CD4-positive, alpha-beta T cell (primary cell): ENCODE results near the gene SLC9A4. TPM values are rescaled to one million over a fixed set of nuclear protein-coding genes. Genes with fewer than 3 reads are reported as not detected.

Experiments used
- ATAC-seq: fragments of 200-7000 bp; cut with Tn5 transposase; one replicate; pipeline ENCODE4 v1.10.0; 2022; ENCODE audit warnings: mild to moderate bottlenecking; ENCODE audit not compliant: poor library complexity
- CTCF ChIA-PET: fragments of 350-600 bp; sonication (Branson Sonifier 250); formaldehyde crosslinking; loops from one replicate; lab custom pipeline; 2021; ENCODE audit warnings: antibody characterized with exemption, inconsistent platforms; lab: Charles Lee
- POLR2A ChIA-PET: fragments of 350-600 bp; sonication (Branson Sonifier 250); formaldehyde crosslinking; loops from one replicate; lab custom pipeline; 2021; ENCODE audit warnings: antibody characterized with exemption, inconsistent platforms; lab: Charles Lee
- DNase-seq, 14 experiments: peaks; one replicate each; pipeline ENCODE4 v3.0.0-alpha.2; 2013 to 2020; ENCODE audit warnings: mixed read lengths in 2 of 14
- H3K27ac ChIP-seq, 2 donors: one replicate each; pipeline versions ENCODE4 v1.5.1 to v1.7.0; 2013; ENCODE audit warnings: low read length in 2 of 2, low read depth in 1 of 2, mild to moderate bottlenecking in 1 of 2
- H3K27me3 ChIP-seq, 2 experiments: 1 replicate in 1 of 2; 2 replicates in 1 of 2; pipeline versions ENCODE4 v1.6.1 to v1.7.0; 2013; ENCODE audit warnings: low read length in 2 of 2, control low read depth in 1 of 2, mild to moderate bottlenecking in 1 of 2, moderate library complexity in 1 of 2; ENCODE audit not compliant: insufficient read depth in 2 of 2, control insufficient read depth in 1 of 2
- H3K36me3 ChIP-seq: one replicate; pipeline ENCODE4 v1.6.1; 2013; ENCODE audit warnings: low read length, control low read depth; ENCODE audit not compliant: insufficient read depth
- H3K4me1 ChIP-seq: one replicate; pipeline ENCODE4 v1.6.1; 2013; ENCODE audit warnings: low read length, control low read depth; ENCODE audit not compliant: insufficient read depth
- H3K4me3 ChIP-seq: one replicate; pipeline ENCODE4 v1.5.1; 2013; ENCODE audit warnings: mild to moderate bottlenecking, low read length, moderate library complexity
- H3K9me3 ChIP-seq, 2 experiments: 1 replicate in 1 of 2; 2 replicates in 1 of 2; pipeline versions ENCODE4 v1.6.1 to v1.7.0; 2013; ENCODE audit warnings: low read length in 2 of 2, mild to moderate bottlenecking in 2 of 2, control low read depth in 1 of 2, moderate library complexity in 1 of 2; ENCODE audit not compliant: control insufficient read depth in 1 of 2, insufficient read depth in 1 of 2
- H3K27ac Mint-ChIP-seq: one replicate; pipeline ENCODE4 v1.8.0; 2020; ENCODE audit warnings: mixed read lengths
- H3K27me3 Mint-ChIP-seq: one replicate; pipeline ENCODE4 v1.8.0; 2021; ENCODE audit warnings: mixed read lengths
- H3K36me3 Mint-ChIP-seq: one replicate; pipeline ENCODE4 v1.8.0; 2021; ENCODE audit warnings: low read depth, mixed read lengths
- H3K4me1 Mint-ChIP-seq: one replicate; pipeline ENCODE4 v1.8.0; 2021; ENCODE audit warnings: low read depth, mixed read lengths
- H3K4me3 Mint-ChIP-seq: one replicate; pipeline ENCODE4 v1.8.0; 2020; ENCODE audit warnings: mild to moderate bottlenecking, mixed read lengths
- H3K9me3 Mint-ChIP-seq: one replicate; pipeline ENCODE4 v1.8.0; 2020; ENCODE audit warnings: mixed read lengths
- intact Hi-C, 2 experiments: fragments of 100-400 bp; cut with DNase I in 1 of 2; cut with micrococcal nuclease in 1 of 2; formaldehyde crosslinking; loops; one replicate each; pipeline versions ENCODE4 v1.15.1 to v1.9.0; 2023 to 2025; cut with DNase I, micrococcal nuclease
- total RNA-seq, 174 experiments: library from RNA in 2 of 174; stranded (reverse) in 2 of 174; gene quantifications; one replicate each; pipeline ENCODE4 v1.2.3 and lab custom pipeline; 2021 to 2026
- TF ChIP-seq, protein P1 (sequence below): fragments of 200-600 bp; IDR thresholded peaks from one replicate; pipeline ENCODE4 v1.8.0; 2022; ENCODE audit warnings: antibody characterized with exemption, mild to moderate bottlenecking

Gene SLC9A4
- total RNA-seq, 2 experiments from 2014 or later: not detected

DNA sequence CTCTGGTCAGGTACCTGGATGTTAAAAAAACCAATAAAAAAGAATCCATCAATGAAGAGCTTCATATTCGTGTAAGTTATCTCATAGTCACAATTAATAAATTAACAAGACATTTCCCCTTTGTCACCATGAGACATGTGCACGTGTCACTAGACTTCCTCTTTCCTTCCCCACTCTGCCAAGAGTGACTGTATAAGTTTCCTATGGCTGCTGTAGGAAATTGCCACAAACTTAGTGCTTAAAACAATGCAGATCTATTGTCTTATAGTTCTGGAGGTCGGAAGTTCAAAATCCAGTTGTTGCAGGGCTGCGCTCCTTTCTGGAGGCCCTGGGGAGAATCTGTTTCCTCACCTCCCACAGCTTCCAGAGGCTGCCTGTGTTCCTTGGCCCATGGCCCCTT, 35.8 kb downstream of the SLC9A4 start:
- Mint-ChIP-seq H3K27me3 (peaks cover 48% of the 10 kb centered on the region), H3K4me1 (no peaks in the 10 kb centered on the region), H3K4me3 (no peak overlapping the region), H3K36me3 (no peaks in the 10 kb centered on the region), H3K9me3 (no peaks in the 10 kb centered on the region), H3K27ac (no peak overlapping the region)
- intact Hi-C loops: no loop called here
- H3K27me3 ChIP-seq: peaks cover 8% of the 10 kb centered on the region in 2 experiments
- no peak overlapping the region for H3K4me3 ChIP-seq
- no peaks in the 10 kb centered on the region for H3K9me3 ChIP-seq
- no peaks in the 10 kb centered on the region for H3K36me3 ChIP-seq
- ChIA-PET CTCF (interaction anchor here (1.4 kb wide), 1 partner anchor 21 kb away, joined by 3 read pairs; no protein-coding TSS in a partner anchor), POLR2A (no interaction called here)
- TF ChIP-seq, protein P1, sequence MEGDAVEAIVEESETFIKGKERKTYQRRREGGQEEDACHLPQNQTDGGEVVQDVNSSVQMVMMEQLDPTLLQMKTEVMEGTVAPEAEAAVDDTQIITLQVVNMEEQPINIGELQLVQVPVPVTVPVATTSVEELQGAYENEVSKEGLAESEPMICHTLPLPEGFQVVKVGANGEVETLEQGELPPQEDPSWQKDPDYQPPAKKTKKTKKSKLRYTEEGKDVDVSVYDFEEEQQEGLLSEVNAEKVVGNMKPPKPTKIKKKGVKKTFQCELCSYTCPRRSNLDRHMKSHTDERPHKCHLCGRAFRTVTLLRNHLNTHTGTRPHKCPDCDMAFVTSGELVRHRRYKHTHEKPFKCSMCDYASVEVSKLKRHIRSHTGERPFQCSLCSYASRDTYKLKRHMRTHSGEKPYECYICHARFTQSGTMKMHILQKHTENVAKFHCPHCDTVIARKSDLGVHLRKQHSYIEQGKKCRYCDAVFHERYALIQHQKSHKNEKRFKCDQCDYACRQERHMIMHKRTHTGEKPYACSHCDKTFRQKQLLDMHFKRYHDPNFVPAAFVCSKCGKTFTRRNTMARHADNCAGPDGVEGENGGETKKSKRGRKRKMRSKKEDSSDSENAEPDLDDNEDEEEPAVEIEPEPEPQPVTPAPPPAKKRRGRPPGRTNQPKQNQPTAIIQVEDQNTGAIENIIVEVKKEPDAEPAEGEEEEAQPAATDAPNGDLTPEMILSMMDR: no peak
- ATAC-seq: no peak
- DNase-seq: peak in 3 of 14 experiments; percentile 9 to 50 (median 43)
- no peaks in the 10 kb centered on the region for H3K4me1 ChIP-seq
- H3K27ac ChIP-seq: no peak overlapping the region

GRCh38 chr2:102509749-102510148, 36.7 kb downstream of the SLC9A4 start:
- no peak overlapping the region for H3K4me3 ChIP-seq
- ATAC-seq (no peak), DNase-seq (peak in 2 of 14 experiments; percentile 45 to 57)
- no peaks in the 10 kb centered on the region for H3K4me1 Mint-ChIP-seq
- no peaks in the 10 kb centered on the region for H3K9me3 ChIP-seq
- TF ChIP-seq, protein P1: no peak
- no peaks in the 10 kb centered on the region for H3K9me3 Mint-ChIP-seq
- ChIA-PET CTCF (interaction anchor here (1.4 kb wide), 1 partner anchor 21 kb away, joined by 3 read pairs; no protein-coding TSS in a partner anchor), POLR2A (no interaction called here)
- no peaks in the 10 kb centered on the region for H3K36me3 Mint-ChIP-seq
- intact Hi-C loops: no loop called here
- H3K27ac ChIP-seq: no peak overlapping the region
- H3K36me3 ChIP-seq: no peaks in the 10 kb centered on the region
- H3K27ac Mint-ChIP-seq: no peak overlapping the region
- no peak overlapping the region for H3K4me3 Mint-ChIP-seq
- H3K27me3 ChIP-seq: peaks cover 8% of the 10 kb centered on the region in 2 experiments
- H3K27me3 Mint-ChIP-seq: peaks cover 42% of the 10 kb centered on the region
- H3K4me1 ChIP-seq: no peaks in the 10 kb centered on the region

GRCh38 chr2:102510791-102511575, 38.0 kb downstream of the SLC9A4 start:
- H3K27ac Mint-ChIP-seq: no peak overlapping the region
- ChIA-PET POLR2A (no interaction called here), CTCF (no interaction called here)

More at GRCh38 chr2:102510791-102511575, 38.0 kb downstream of the SLC9A4 start:
- H3K36me3 Mint-ChIP-seq: no peaks in the 10 kb centered on the region
- no peak overlapping the region for H3K4me3 Mint-ChIP-seq
- Histone ChIP-seq H3K36me3 (no peaks in the 10 kb centered on the region), H3K27me3 (peaks cover 5 to 8% of the 10 kb centered on the region in 2 experiments), H3K9me3 (no peaks in the 10 kb centered on the region), H3K4me1 (no peaks in the 10 kb centered on the region), H3K27ac (no peak overlapping the region), H3K4me3 (no peak overlapping the region)
- H3K4me1 Mint-ChIP-seq: no peaks in the 10 kb centered on the region
- TF ChIP-seq, protein P1: no peak
- H3K27me3 Mint-ChIP-seq: peaks cover 40% of the 10 kb centered on the region
- H3K9me3 Mint-ChIP-seq: no peaks in the 10 kb centered on the region
- intact Hi-C loops: no loop called here
- ATAC-seq (no peak), DNase-seq (no peak)
